Measurements from ENCODE around the gene ROBO1. TPM values are rescaled to one million over a fixed set of nuclear protein-coding genes. Genes with fewer than 3 reads are reported as not detected.
A peak's percentile ranks its signal among the peaks of the same experiment; 100 is the strongest.

Gene ROBO1
- total RNA-seq, 2 donors from 2014 or later = 7.6 to 19.7 TPM

- Histone ChIP-seq H3K36me3 (no peaks in the 10 kb centered on the region), H3K27ac (no peak overlapping the region), H3K4me3 (no peak overlapping the region), H3K27me3 (no peaks in the 10 kb centered on the region), H3K9me3 (no peaks in the 10 kb centered on the region), H3K4me1 (no peaks in the 10 kb centered on the region)
- DNase-seq (ENCODE audit: low spot score) = no peak
- TF ChIP-seq CTCF (IDR thresholded peaks at IDR 0.05) = no peak
Observed at GRCh38 chr3:78882251-78882650, 885.5 kb downstream of the ROBO1 start.

GRCh38 chr3:78881501-78881900 is 886.3 kb downstream of the ROBO1 start:
- no peak for TF ChIP-seq CTCF (IDR thresholded peaks at IDR 0.05)
- Histone ChIP-seq H3K9me3 (no peaks in the 10 kb centered on the region), H3K4me3 (no peak overlapping the region), H3K27me3 (no peaks in the 10 kb centered on the region), H3K4me1 (no peaks in the 10 kb centered on the region), H3K27ac (peak overlapping the region; percentile 63 to 68), H3K36me3 (no peaks in the 10 kb centered on the region)
- no peak for DNase-seq (ENCODE audit: low spot score)

GRCh38 chr3:78880603-78881461 is 887.0 kb downstream of the ROBO1 start:
- Histone ChIP-seq H3K36me3 (no peaks in the 10 kb centered on the region), H3K9me3 (no peaks in the 10 kb centered on the region), H3K4me3 (no peak overlapping the region), H3K4me1 (no peaks in the 10 kb centered on the region), H3K27ac (peak overlapping the region; percentile 63 to 68), H3K27me3 (no peaks in the 10 kb centered on the region)
- DNase-seq (ENCODE audit: low spot score) = no peak
- TF ChIP-seq CTCF (IDR thresholded peaks at IDR 0.05) = no peak

- Histone ChIP-seq H3K27me3 (no peaks in the 10 kb centered on the region), H3K9me3 (no peaks in the 10 kb centered on the region), H3K36me3 (no peaks in the 10 kb centered on the region), H3K4me1 (no peaks in the 10 kb centered on the region), H3K27ac (no peak overlapping the region), H3K4me3 (no peak overlapping the region)
- TF ChIP-seq CTCF (IDR thresholded peaks at IDR 0.05) = no peak
- DNase-seq (ENCODE audit: low spot score) = no peak
Observed at GRCh38 chr3:78879295-78879860, 888.4 kb downstream of the ROBO1 start.

GRCh38 chr3:78878789-78879188 is 889.0 kb downstream of the ROBO1 start:
- no peaks in the 10 kb centered on the region for H3K27me3 ChIP-seq
- H3K27ac ChIP-seq = no peak overlapping the region
- no peak for DNase-seq (ENCODE audit: low spot score)
- no peak for TF ChIP-seq CTCF (IDR thresholded peaks at IDR 0.05)
- no peaks in the 10 kb centered on the region for H3K4me1 ChIP-seq
- no peak overlapping the region for H3K4me3 ChIP-seq
- no peaks in the 10 kb centered on the region for H3K9me3 ChIP-seq
- H3K36me3 ChIP-seq = no peaks in the 10 kb centered on the region

Measured in right atrium auricular region (tissue), 2 donors.